Transverse colon (tissue), 4 donors: Measurements from ENCODE around the gene CCNG2. TPM values are rescaled to one million over a fixed set of nuclear protein-coding genes. Genes with fewer than 3 reads are reported as not detected.

Source experiments
- DNase-seq: peaks from one replicate; pipeline ENCODE4 v3.0.0-alpha.2; 2019
- H3K27ac ChIP-seq, 4 donors: fragments of 200-600 bp; sonication (generic); 2 replicates each; pipeline ENCODE4 v1.5.1; 2016 to 2018; ENCODE audit warnings: inconsistent platforms in 4 of 4
- H3K27me3 ChIP-seq: fragments of 200-600 bp; sonication (generic); 2 replicates; pipeline ENCODE4 v1.5.1; 2017; ENCODE audit warnings: inconsistent platforms
- H3K36me3 ChIP-seq, 4 donors: fragments of 200-600 bp; sonication (generic); 2 replicates each; pipeline ENCODE4 v1.5.1; 2017 to 2019; ENCODE audit warnings: inconsistent platforms in 4 of 4
- H3K4me1 ChIP-seq, 4 donors: fragments of 200-600 bp; sonication (generic); 2 replicates each; pipeline ENCODE4 v1.5.1; 2017 to 2020; ENCODE audit warnings: inconsistent platforms in 4 of 4
- H3K4me3 ChIP-seq, 4 donors: fragments of 200-600 bp; sonication (generic); 1 replicate in 1 of 4; 2 replicates in 3 of 4; pipeline versions ENCODE4 v1.5.1 to v1.6.1; 2017 to 2019; ENCODE audit warnings: inconsistent platforms in 4 of 4
- H3K9me3 ChIP-seq, 2 donors: fragments of 200-600 bp; sonication (generic); 2 replicates each; pipeline ENCODE4 v1.5.1; 2017 to 2019; ENCODE audit warnings: inconsistent platforms in 2 of 2
- EP300 ChIP-seq: sonication (generic); formaldehyde crosslinking; IDR thresholded peaks from one replicate; pipeline ENCODE4 v1.6.1; 2017; ENCODE audit warnings: antibody characterized with exemption, low read depth
- POLR2A ChIP-seq: fragments of 450-650 bp; IDR thresholded peaks from one replicate; pipeline ENCODE4 v1.6.1; 2016; ENCODE audit warnings: antibody characterized with exemption, mild to moderate bottlenecking, moderate library complexity
- POLR2AphosphoS5 ChIP-seq, 3 donors: sonication (generic); formaldehyde crosslinking; IDR thresholded peaks; one replicate each; pipeline ENCODE4 v1.6.1; 2016; ENCODE audit warnings: antibody characterized with exemption in 3 of 3
- whole genome bisulfite sequencing, 2 donors: methylation state at CpG; one replicate each; pipeline ENCODE4 v1.1.5; 2018; ENCODE audit warnings: low coverage in 1 of 2; 5-methylcytosine and 5-hydroxymethylcytosine counted together
- in situ Hi-C, 4 donors: fragments of 200-750 bp; cut with MboI; loops; one replicate each; pipeline versions ENCODE4 v1.15.0 to v1.15.1; 2017; ENCODE audit warnings: low sequenced_read_pairs in 3 of 4, low pct_ligation_motif_present in 1 of 4, low pct_unique_long_range_greater_than_20kb in 1 of 4
- intact Hi-C: fragments of 100-400 bp; cut with DNase I; formaldehyde crosslinking; loops from one replicate; pipeline ENCODE4 v1.15.1; 2023; ENCODE audit warnings: low total_unique reads
- total RNA-seq, 4 donors: library from RNA; depleted of rRNA; stranded (reverse); fragments of >200 nt; gene quantifications; one replicate each; pipeline ENCODE4 v1.1.0, GENCODE V29; 2016
- TF ChIP-seq, protein P1 (sequence below), 5 experiments: fragments of 200-600 bp in 3 of 5; fragments of 450-650 bp in 2 of 5; sonication (generic) in 3 of 5; IDR thresholded peaks; 1 replicate in 2 of 5; 2 replicates in 3 of 5; pipeline ENCODE4 v1.5.1; 2016 to 2017; ENCODE audit warnings: antibody characterized with exemption in 5 of 5, inconsistent platforms in 3 of 5, mild to moderate bottlenecking in 2 of 5, moderate library complexity in 1 of 5

Gene CCNG2
- total RNA-seq, 4 donors from 2014 or later: 55.4 to 114 (median 79.4) TPM

GRCh38 chr4:77196866-77197265, 39.9 kb downstream of the CCNG2 start:
- WGBS, 2 donors: 78% methylated on average over 4 of the region's 4 CpGs; no CpG with 5 or more reads in 1 of the 2 donors

GRCh38 chr4:77197361-77197760, 40.4 kb downstream of the CCNG2 start:
- Histone ChIP-seq H3K27me3 (no peaks in the 10 kb centered on the region), H3K9me3 (no peaks in the 10 kb centered on the region), H3K4me3 (no peak overlapping the region), H3K27ac (no peak overlapping the region), H3K36me3 (no peaks in the 10 kb centered on the region), H3K4me1 (no peaks in the 10 kb centered on the region)
- 86% methylated on average over 5 of the region's 5 CpGs; no CpG with 5 or more reads in 1 of the 2 donors for WGBS, 2 donors
- TF ChIP-seq, protein P1, sequence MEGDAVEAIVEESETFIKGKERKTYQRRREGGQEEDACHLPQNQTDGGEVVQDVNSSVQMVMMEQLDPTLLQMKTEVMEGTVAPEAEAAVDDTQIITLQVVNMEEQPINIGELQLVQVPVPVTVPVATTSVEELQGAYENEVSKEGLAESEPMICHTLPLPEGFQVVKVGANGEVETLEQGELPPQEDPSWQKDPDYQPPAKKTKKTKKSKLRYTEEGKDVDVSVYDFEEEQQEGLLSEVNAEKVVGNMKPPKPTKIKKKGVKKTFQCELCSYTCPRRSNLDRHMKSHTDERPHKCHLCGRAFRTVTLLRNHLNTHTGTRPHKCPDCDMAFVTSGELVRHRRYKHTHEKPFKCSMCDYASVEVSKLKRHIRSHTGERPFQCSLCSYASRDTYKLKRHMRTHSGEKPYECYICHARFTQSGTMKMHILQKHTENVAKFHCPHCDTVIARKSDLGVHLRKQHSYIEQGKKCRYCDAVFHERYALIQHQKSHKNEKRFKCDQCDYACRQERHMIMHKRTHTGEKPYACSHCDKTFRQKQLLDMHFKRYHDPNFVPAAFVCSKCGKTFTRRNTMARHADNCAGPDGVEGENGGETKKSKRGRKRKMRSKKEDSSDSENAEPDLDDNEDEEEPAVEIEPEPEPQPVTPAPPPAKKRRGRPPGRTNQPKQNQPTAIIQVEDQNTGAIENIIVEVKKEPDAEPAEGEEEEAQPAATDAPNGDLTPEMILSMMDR (IDR thresholded peaks at IDR 0.05): no peak
- TF ChIP-seq EP300 (no peak), POLR2A (no peak), POLR2AphosphoS5 (IDR thresholded peaks at IDR 0.05) (no peak)
- DNase-seq: no peak
- intact Hi-C loops: no loop called here
- in situ Hi-C loops: no loop called here

More at GRCh38 chr4:77196866-77197265, 39.9 kb downstream of the CCNG2 start:
- Histone ChIP-seq H3K36me3 (no peaks in the 10 kb centered on the region), H3K4me1 (no peaks in the 10 kb centered on the region), H3K27me3 (no peaks in the 10 kb centered on the region), H3K27ac (no peak overlapping the region), H3K9me3 (no peaks in the 10 kb centered on the region), H3K4me3 (no peak overlapping the region)
- no peak for TF ChIP-seq POLR2AphosphoS5 (IDR thresholded peaks at IDR 0.05)
- TF ChIP-seq EP300: no peak
- TF ChIP-seq POLR2A: no peak
- TF ChIP-seq, protein P1 (IDR thresholded peaks at IDR 0.05): no peak
- in situ Hi-C loops (no loop called here), intact Hi-C loops (no loop called here)
- DNase-seq: no peak

DNA sequence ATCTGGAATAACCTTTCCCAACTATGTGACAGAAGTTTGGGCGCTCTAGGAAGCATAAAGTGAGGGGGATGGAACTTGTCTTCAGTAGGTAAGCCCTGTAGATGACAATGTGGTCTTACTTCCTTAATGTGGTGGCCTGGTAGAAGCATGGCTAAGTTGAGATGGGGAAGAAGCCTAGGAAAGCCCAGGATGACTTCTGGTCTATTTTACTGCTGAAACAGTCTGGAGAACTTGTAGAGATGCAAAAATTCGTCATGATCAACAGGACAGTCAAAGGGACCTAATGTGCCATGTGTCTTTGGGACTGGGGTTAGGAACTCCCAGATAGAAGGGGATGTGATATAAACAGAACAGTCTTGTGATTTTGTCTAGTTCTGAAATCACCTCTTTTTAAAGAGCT, 40.8 kb downstream of the CCNG2 start:
- in situ Hi-C loops (no loop called here), intact Hi-C loops (no loop called here)
- no peak overlapping the region for H3K27ac ChIP-seq
- peaks cover 0 to 2% (median under 1%) of the 10 kb centered on the region in 4 donors for H3K4me1 ChIP-seq
- no peak for DNase-seq
- no peaks in the 10 kb centered on the region for H3K9me3 ChIP-seq
- H3K27me3 ChIP-seq: no peaks in the 10 kb centered on the region
- no peaks in the 10 kb centered on the region for H3K36me3 ChIP-seq
- WGBS, 2 donors: 60 to 83% methylated on average over 1 to 2 of the region's 2 CpGs
- no peak overlapping the region for H3K4me3 ChIP-seq
- TF ChIP-seq EP300 (no peak), POLR2AphosphoS5 (IDR thresholded peaks at IDR 0.05) (no peak), POLR2A (no peak)
- TF ChIP-seq, protein P1 (IDR thresholded peaks at IDR 0.05): no peak

- intact Hi-C loops: no loop called here
- Histone ChIP-seq H3K4me1 (peaks cover 0 to 5% (median 2%) of the 10 kb centered on the region in 4 donors), H3K4me3 (no peak overlapping the region), H3K36me3 (no peaks in the 10 kb centered on the region), H3K27ac (no peak overlapping the region), H3K27me3 (no peaks in the 10 kb centered on the region), H3K9me3 (no peaks in the 10 kb centered on the region)
- in situ Hi-C loops: no loop called here
- no peak for DNase-seq
- 86 to 100% methylated on average over 2 of the region's 2 CpGs for WGBS, 2 donors
- TF ChIP-seq EP300 (no peak), POLR2A (no peak), POLR2AphosphoS5 (IDR thresholded peaks at IDR 0.05) (no peak)
- TF ChIP-seq, protein P1 (IDR thresholded peaks at IDR 0.05): no peak
These were observed 42.3 kb downstream of the CCNG2 start for GRCh38 chr4:77199276-77199675.
